Measurements from ENCODE around the gene CHRM5.

CHRM5 gene

GRCh38 chr15:33968224-33968623, at the start of gene CHRM5:
CHRM5 (plus strand) TSS chr15:33968497; CDS start chr15:34062718, 94,221 bp downstream.
- DNase-seq (ENCODE audit: low read depth): no peak

DNA sequence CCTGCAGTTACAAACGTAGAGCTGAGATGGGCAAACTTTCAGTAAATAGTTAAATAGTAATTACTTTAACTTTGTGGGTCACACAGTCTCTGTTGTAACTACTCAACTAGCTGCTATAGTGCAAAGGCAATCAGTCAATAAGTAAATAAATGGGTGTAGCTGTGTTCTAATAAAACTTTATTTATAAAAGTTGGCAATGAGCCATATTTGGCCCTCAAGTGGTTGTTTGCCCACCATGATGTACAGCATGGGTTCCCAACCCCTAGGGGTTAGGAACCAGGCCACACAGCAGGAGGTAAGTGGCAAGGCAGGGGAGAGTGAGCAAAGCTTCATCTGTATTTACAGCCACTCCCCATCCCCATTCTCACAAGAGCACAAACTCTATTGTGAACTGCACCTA, 44.9 kb upstream of the CHRM5 start:
- no peak for DNase-seq (ENCODE audit: low read depth)

- no peak for DNase-seq (ENCODE audit: low read depth)
Measured at GRCh38 chr15:33926260-33926659, 42.0 kb upstream of the CHRM5 start.

DNA sequence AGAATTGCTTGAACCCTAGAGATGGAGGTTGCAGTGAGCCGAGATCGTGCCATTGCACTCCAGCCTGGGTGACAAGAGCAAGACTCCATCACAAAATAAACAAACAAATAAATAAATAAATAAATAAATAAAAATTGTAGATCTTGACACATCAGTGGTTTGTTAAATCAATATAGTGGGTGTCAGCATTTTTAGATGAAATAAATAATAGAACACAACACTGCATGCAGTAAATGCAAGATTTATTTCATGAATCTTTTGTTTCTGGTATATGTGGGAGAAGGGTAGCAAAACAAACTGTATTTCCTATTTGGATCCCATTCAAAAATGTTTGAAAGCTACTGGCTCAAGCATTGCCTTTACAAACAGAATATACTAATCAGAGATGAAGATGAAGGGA, 35.6 kb upstream of the CHRM5 start:
- DNase-seq (ENCODE audit: low read depth): no peak

DNA sequence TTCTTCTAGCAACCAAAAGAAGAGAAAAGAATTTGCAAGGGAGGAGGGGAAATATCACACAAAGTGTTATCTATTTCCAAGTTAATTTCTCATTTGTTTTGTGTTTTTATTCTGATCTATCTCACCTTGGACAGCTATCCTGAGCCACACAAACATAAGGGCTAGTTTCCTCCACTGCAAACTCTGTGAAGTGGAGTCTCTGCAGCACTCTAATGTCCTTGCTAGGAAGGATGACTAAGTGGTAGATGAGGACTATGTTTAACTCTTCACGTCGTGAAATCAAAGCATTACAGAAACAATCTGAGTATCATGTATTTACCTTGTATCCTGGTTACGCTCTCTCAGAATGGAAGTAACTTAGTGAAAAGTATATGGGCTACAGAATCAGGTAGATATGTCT, 33.9 kb upstream of the CHRM5 start:
- DNase-seq (ENCODE audit: low read depth): no peak

DNA sequence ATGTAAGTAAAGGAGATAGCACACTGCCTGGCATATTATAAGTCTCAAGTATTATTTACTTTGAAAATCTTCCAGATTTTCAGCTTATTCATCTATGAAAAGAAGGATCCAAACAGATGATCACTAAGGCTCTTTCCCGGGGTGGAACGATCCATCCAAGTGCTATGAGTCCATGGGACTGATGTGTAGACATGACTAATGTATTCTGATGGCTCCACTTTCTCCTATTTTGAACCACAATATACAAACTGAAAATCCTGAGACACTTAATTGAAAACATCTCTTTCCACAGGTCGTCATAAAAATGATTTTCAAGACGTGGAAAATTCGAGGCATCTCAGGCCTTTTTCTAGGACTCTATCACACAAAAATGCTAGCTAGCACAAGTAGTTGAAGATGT, 33.4 kb upstream of the CHRM5 start:
- DNase-seq (ENCODE audit: low read depth): no peak

- no peak for DNase-seq (ENCODE audit: low read depth)
Measured at GRCh38 chr15:33941279-33942063, 26.8 kb upstream of the CHRM5 start.

GRCh38 chr15:33946152-33946551, 22.1 kb upstream of the CHRM5 start:
- DNase-seq (ENCODE audit: low read depth): no peak

DNA sequence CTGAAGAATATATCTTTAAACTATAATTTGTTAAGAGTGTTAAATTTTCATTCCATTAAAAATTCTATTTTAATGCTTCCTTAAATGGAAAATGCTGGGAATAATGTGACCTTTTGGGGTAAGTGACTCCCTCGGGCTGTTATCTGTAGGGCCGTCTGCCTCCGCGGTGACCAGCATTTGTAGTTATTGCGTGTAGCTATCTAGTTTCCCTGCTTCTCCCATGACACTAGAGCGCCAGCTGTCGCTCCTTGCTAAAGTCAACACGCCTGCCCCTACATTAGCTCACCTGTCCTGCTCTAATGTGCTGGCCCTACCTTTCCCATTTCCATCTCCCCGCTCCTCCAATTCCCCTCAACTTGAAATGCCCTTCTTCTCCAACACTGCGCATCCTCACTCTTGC, 12.4 kb upstream of the CHRM5 start:
- DNase-seq (ENCODE audit: low read depth): no peak

DNA sequence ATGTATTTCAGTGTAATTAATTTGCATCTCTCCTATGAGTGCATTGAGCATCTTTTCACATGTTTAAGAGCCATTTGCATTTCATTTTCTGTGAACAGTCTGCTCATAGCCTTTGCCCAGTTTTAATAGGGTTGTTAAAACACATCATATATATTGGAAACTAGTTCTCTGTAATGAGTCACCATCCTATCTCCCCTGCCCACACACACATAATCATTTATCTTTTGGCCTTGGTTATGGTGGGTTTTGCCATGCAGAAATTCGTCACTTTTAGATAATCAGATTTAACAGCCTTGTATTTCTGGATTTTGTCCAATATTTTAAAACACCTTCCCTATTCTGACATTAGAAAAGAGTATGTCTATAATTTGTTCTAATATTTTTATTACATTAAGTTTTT, 11.9 kb upstream of the CHRM5 start:
- no peak for DNase-seq (ENCODE audit: low read depth)

- DNase-seq (ENCODE audit: low read depth): no peak
Measured at GRCh38 chr15:33959844-33960548, 8.3 kb upstream of the CHRM5 start.

DNA sequence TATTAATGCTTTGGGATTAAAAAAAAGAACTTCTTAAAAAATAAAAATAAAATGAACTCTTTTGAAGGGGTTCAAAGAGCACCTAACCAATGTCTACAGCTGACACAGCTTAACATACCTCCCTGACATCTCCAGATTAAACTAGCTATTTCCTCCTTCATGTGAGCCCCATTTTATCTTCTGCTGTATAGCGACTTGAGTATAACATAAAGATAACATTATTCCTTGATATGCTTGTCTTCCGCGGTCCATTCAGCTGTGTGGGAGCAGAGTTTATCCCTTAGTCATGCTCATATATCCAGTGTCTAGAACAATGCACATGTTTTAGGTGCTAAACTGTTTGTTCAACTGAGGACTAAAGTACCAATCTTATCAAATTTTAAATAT, 7.8 kb upstream of the CHRM5 start:
- no peak for DNase-seq (ENCODE audit: low read depth)

DNA sequence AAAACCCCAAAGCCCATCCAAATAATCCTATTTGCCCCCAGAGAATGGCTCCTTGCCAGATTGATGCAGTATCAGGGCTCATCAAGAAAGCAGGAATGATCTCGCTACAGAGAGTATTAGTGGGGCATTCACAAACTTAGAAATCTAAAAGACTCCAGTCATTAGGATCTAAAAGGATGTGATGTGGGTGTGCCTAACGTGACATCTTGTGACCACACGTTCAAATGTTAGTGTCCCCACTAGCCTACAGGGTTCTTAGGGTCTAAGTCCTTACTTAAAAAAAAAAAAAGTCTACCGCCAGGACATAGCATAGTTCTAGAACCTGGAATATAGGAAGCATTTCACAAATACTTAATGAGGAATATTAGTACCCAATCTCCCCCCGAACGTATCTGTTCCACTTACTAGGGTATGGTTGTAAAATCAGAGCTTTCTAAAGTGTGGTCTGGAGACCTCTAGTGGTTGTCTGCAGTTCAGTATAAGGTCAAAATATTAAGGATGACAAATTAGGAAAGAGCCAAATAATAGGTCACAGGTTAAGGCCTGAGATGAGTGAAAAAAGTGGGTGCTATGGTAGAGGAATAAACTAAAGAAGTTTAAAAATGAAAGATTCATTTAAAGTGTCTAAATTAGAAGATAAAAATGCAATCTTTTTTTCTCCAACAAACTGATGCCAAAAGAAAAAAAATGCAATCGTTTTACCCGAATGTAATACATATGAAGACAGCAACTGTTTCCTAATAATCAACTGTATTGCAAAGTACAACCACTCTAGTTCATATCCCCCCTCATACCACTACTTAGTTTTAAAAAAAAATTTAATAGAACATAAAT, 4.2 kb upstream of the CHRM5 start:
- no peak for DNase-seq (ENCODE audit: low read depth)

GRCh38 chr15:33964665-33965040, 3.6 kb upstream of the CHRM5 start:
- no peak for DNase-seq (ENCODE audit: low read depth)

DNA sequence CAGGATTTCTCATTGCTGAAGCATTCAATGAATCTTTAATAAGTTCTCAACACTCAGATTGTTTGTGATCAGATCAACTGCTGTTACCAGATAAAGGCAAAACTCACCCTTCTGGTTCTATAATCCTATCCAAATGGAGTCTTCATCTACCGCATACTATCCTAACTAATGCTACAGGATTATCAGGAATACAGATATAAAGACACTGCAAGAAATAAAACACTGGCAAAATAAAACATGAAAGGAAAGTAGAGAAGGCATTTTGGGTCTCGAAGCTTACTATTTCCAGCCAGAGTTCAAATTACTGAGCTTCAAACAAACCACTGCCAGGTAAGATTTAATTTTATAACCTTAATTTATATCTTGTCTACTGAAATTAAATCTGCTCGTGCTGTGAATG, 524 bp downstream of the CHRM5 start:
- no peak for DNase-seq (ENCODE audit: low read depth)

DNA sequence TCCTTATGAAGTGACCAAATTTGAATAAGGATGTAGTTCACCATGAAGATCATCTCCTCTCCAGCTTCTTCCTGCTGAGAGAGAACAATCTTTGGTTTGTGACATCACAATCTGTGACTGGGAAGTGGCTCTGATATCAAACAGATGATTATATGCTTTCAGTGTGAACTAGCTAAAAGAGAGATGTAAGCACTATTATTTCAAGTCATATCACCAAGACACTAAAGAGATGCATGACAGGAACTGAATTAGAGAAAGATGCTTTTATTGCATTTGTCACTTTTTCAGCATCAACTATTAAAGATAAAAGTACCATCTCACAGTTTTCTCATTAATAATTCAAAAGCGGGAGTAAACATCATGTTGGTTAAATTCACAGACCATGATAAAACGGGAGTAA, 3.5 kb downstream of the CHRM5 start:
- DNase-seq (ENCODE audit: low read depth): no peak

GRCh38 chr15:33975022-33975565, 6.8 kb downstream of the CHRM5 start:
- DNase-seq (ENCODE audit: low read depth): no peak

DNA sequence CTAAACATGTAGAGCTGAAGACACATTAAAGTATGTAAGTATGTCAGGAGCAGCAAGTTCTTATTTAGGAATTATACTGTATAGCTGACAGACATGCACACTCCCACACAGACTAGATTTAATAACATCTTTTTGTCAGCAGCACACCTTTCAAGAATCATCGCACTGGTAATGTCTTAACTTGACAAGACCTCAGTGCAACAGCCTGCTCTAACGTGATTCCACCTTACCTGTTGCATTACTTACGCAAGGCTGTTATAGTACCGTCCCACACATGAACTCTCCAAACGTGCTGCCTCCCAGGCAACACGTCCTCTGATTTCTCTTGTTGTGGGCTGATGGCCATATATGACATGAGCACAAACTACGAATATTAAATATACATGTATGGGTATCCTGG, 11.9 kb downstream of the CHRM5 start:
- DNase-seq (ENCODE audit: low read depth): no peak

GRCh38 chr15:33982516-33982915, 14.2 kb downstream of the CHRM5 start:
- DNase-seq (ENCODE audit: low read depth): no peak

DNA sequence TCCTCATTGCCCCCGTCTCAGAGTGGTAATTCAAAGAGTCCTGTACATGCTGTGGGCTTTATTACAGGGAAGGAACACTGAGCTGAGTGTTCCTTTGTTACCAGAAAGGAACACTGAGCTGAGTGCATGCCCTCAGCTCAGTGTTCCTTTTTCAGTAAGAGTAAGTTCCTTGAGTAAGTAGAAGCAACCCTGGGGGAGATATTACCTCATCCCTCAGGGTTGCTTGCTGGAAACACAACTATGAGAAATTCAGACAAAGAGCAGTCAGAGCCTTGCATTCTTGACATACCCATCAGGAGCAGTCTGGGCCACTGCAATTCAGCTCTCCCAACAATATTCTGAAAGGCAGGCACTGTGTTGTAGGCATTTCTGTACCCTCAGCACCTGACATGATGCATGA, 17.0 kb downstream of the CHRM5 start:
- DNase-seq (ENCODE audit: low read depth): no peak

- DNase-seq (ENCODE audit: low read depth): no peak
Measured at GRCh38 chr15:33985751-33986150, 17.5 kb downstream of the CHRM5 start.

GRCh38 chr15:33987444-33987843, 19.1 kb downstream of the CHRM5 start:
- no peak for DNase-seq (ENCODE audit: low read depth)

DNA sequence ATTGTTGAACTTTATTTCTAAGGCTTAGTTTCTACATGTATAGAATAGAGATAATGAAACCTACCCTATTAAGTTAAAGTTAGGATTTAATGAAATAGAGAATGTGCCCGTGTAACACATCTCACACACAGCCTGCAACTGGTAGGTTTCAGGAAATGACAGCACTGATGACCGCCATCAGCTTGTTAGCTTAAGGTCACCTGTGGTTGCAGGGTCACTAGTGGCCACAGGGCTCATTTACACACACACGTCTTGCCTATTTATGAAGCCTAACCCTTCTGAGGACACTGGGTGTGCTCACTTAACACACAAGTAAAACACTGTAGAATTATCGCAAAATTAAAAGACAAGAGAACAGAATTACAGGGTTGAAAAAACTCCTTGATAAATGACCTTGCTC, 20.1 kb downstream of the CHRM5 start:
- no peak for DNase-seq (ENCODE audit: low read depth)
